Measurements from ENCODE around the gene GRK3. TPM values are rescaled to one million over a fixed set of nuclear protein-coding genes. Genes with fewer than 3 reads are reported as not detected.

GRK3 gene
- total and polyA plus RNA-seq, 2 of the 4 experiments (the other 2 are of a cell fraction): 0.58 to 1.6 TPM

DNA sequence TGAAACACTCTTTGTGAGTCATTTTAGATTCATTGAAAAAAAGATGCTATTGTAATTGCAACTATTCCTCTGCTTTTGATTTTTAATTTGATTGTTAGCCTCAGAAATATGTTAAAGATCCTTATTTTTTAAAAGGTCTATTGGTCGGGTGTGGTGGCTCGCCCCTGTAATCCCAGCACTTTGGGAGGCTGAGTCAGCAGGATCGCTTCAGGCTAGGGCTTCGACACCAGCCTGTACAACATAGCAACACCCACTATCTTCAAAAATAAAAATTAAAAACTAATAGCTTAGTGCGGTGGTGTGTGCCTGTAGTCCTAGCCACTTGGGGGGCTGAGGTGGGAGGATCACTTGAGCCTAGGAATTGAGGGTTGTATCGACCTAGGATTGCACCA lies 105.6 kb downstream of the GRK3 start:
- POLR2A ChIA-PET (ENCODE audit: unreplicated experiment): no interaction called here
- in situ Hi-C loops (cut with MboI; ENCODE audit: low sequenced_read_pairs) (no loop called here), intact Hi-C loops (cut with micrococcal nuclease) (no loop called here), dilution Hi-C loops (cut with HindIII; ENCODE audit: low sequenced_read_pairs, unreplicated experiment) (no loop called here)
- Histone ChIP-seq H3K9me3 (ENCODE audit: control insufficient read depth, insufficient read depth, low read length) (no peaks in the 10 kb centered on the region), H2AK5ac (ENCODE audit: low read depth, low read length) (no peak overlapping the region), H3K14ac (replicated peaks; ENCODE audit: low read depth, low read length) (no peak overlapping the region), H3K4me2 (ENCODE audit: low read depth, low read length) (no peak overlapping the region), H2AFZ (replicated peaks; ENCODE audit: low read length, poor library complexity) (no peak overlapping the region), H3K79me1 (ENCODE audit: low read depth in 1 of 2, low read length in 2 of 2) (no peaks in the 10 kb centered on the region), H3K56ac (ENCODE audit: extremely low read depth, insufficient read depth, low read length) (no peak overlapping the region), H4K91ac (ENCODE audit: insufficient read depth, low read depth, low read length) (no peak overlapping the region), H3K4me1 (ENCODE audit: control insufficient read depth, insufficient read depth, low read length) (no peaks in the 10 kb centered on the region), H3K4me3 (ENCODE audit: insufficient read depth, low read depth, low read length) (no peak overlapping the region), H2BK15ac (ENCODE audit: low read depth, low read length) (no peak overlapping the region), H2AK9ac (replicated peaks; ENCODE audit: low read depth, low read length, poor library complexity) (no peak overlapping the region), H3K18ac (ENCODE audit: low read depth, low read length) (no peak overlapping the region), H4K5ac (ENCODE audit: low read depth, low read length) (no peak overlapping the region), H3K23ac (ENCODE audit: low read depth, low read length) (no peak overlapping the region), H2BK120ac (ENCODE audit: low read depth, low read length) (no peak overlapping the region), H4K20me1 (ENCODE audit: insufficient read depth, low read length) (no peaks in the 10 kb centered on the region), H2BK20ac (ENCODE audit: low read depth, low read length) (no peak overlapping the region), H3K36me3 (ENCODE audit: control insufficient read depth, insufficient read depth, low read length) (no peaks in the 10 kb centered on the region), H3K27ac (ENCODE audit: insufficient read depth, low read length) (no peak overlapping the region), H3K4ac (ENCODE audit: low read depth, low read length) (no peak overlapping the region), H3K9me1 (ENCODE audit: insufficient read depth, low read length) (no peaks in the 10 kb centered on the region), H2BK5ac (ENCODE audit: low read depth, low read length, poor library complexity, severe bottlenecking) (no peak overlapping the region), H4K8ac (ENCODE audit: low read depth in 2 of 2, low read length in 2 of 2) (no peak overlapping the region), H3K9ac (ENCODE audit: low read depth, low read length) (no peak overlapping the region), H3K27me3 (ENCODE audit: control insufficient read depth, insufficient read depth, low read length) (no peaks in the 10 kb centered on the region)
- no CpG with 5 or more reads among the region's 6 CpGs for WGBS, 2 experiments (ENCODE audit: extremely low coverage in 2 of 2, insufficient read length in 1 of 2)
- no TSS peak for BruUV-seq (replicated peaks)
- CTCF ChIA-PET: no interaction called here
- DNase-seq (no peak), ATAC-seq (ENCODE audit: low read depth) (no peak)
- TF ChIP-seq, protein P1, sequence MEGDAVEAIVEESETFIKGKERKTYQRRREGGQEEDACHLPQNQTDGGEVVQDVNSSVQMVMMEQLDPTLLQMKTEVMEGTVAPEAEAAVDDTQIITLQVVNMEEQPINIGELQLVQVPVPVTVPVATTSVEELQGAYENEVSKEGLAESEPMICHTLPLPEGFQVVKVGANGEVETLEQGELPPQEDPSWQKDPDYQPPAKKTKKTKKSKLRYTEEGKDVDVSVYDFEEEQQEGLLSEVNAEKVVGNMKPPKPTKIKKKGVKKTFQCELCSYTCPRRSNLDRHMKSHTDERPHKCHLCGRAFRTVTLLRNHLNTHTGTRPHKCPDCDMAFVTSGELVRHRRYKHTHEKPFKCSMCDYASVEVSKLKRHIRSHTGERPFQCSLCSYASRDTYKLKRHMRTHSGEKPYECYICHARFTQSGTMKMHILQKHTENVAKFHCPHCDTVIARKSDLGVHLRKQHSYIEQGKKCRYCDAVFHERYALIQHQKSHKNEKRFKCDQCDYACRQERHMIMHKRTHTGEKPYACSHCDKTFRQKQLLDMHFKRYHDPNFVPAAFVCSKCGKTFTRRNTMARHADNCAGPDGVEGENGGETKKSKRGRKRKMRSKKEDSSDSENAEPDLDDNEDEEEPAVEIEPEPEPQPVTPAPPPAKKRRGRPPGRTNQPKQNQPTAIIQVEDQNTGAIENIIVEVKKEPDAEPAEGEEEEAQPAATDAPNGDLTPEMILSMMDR (conservative IDR thresholded peaks at IDR 0.05; ENCODE audit: low read depth, low read length): no peak
- TF ChIP-seq MXI1 (IDR thresholded peaks at IDR 0.05; ENCODE audit: borderline replicate concordance, low read depth, low read length) (no peak), POLR2A (IDR thresholded peaks at IDR 0.05; ENCODE audit: low read depth, low read length) (no peak), MAZ (IDR thresholded peaks at IDR 0.05; ENCODE audit: borderline replicate concordance, low read depth, low read length) (no peak), MAFK (IDR thresholded peaks at IDR 0.05; ENCODE audit: low read depth, low read length) (no peak), SMC3 (IDR thresholded peaks at IDR 0.05; ENCODE audit: low read depth, low read length) (no peak), RFX5 (IDR thresholded peaks at IDR 0.05; ENCODE audit: low read depth, low read length) (no peak)
- TF ChIP-seq, protein P2, sequence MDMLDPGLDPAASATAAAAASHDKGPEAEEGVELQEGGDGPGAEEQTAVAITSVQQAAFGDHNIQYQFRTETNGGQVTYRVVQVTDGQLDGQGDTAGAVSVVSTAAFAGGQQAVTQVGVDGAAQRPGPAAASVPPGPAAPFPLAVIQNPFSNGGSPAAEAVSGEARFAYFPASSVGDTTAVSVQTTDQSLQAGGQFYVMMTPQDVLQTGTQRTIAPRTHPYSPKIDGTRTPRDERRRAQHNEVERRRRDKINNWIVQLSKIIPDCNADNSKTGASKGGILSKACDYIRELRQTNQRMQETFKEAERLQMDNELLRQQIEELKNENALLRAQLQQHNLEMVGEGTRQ (IDR thresholded peaks at IDR 0.05; ENCODE audit: low read depth, low read length): no peak

Measured in IMR-90 (cell line).